ENCODE data around the gene ACOT11. TPM values are rescaled to one million over a fixed set of nuclear protein-coding genes. Genes with fewer than 3 reads are reported as not detected.

Gene ACOT11
- total RNA-seq, 1 experiment from 2014 or later, result 4.2 TPM

GRCh38 chr1:54584575-54584974 is 36.5 kb downstream of the ACOT11 start (continued):
- no peak for TF ChIP-seq CTCF (IDR thresholded peaks at IDR 0.05)
- no peak for TF ChIP-seq ZNF416 (CRISPR knock-in tag; IDR thresholded peaks at IDR 0.05)
- TF ChIP-seq USF2 (CRISPR knock-in tag; IDR thresholded peaks at IDR 0.05), result no peak
- no peak for TF ChIP-seq ZNF423 (CRISPR knock-in tag; IDR thresholded peaks at IDR 0.05)
- no peak for TF ChIP-seq TEAD1 (CRISPR knock-in tag; IDR thresholded peaks at IDR 0.05)

- ChIA-PET CTCF (no interaction called here), POLR2A (interaction anchor here (0.7 kb wide), 1 partner anchor 93 kb away, joined by 4 read pairs; no protein-coding TSS in a partner anchor)
- TF ChIP-seq NR1H2 (CRISPR knock-in tag; IDR thresholded peaks at IDR 0.05) (no peak), ZNF425 (CRISPR knock-in tag; conservative IDR thresholded peaks at IDR 0.05) (no peak), TCF7 (CRISPR knock-in tag; IDR thresholded peaks at IDR 0.05; ENCODE audit: low read depth) (no peak), ATF1 (CRISPR knock-in tag; IDR thresholded peaks at IDR 0.05) (no peak), HMGXB4 (CRISPR knock-in tag; IDR thresholded peaks at IDR 0.05) (no peak), ESRRA (CRISPR knock-in tag; IDR thresholded peaks at IDR 0.05; ENCODE audit: borderline replicate concordance) (no peak), PRRX2 (CRISPR knock-in tag; IDR thresholded peaks at IDR 0.05) (no peak), ZNF317 (CRISPR knock-in tag; IDR thresholded peaks at IDR 0.05; ENCODE audit: borderline replicate concordance, low read depth) (no peak), TEAD1 (CRISPR knock-in tag; IDR thresholded peaks at IDR 0.05) (no peak), SOX15 (CRISPR knock-in tag; IDR thresholded peaks at IDR 0.05) (no peak), ZNF219 (CRISPR knock-in tag; IDR thresholded peaks at IDR 0.05; ENCODE audit: borderline replicate concordance) (no peak), ZNF232 (CRISPR knock-in tag; IDR thresholded peaks at IDR 0.05) (no peak), MXD4 (CRISPR knock-in tag; IDR thresholded peaks at IDR 0.05; ENCODE audit: borderline replicate concordance) (no peak), ZNF423 (CRISPR knock-in tag; IDR thresholded peaks at IDR 0.05) (no peak), NFYB (CRISPR knock-in tag; conservative IDR thresholded peaks at IDR 0.05; ENCODE audit: low read depth) (no peak), ARID4B (CRISPR knock-in tag; IDR thresholded peaks at IDR 0.05; ENCODE audit: borderline replicate concordance) (no peak)
- Mint-ChIP-seq H3K4me1 (peaks cover 31% of the 10 kb centered on the region), H3K27me3 (ENCODE audit: low read depth) (no peaks in the 10 kb centered on the region), H3K4me3 (no peak overlapping the region), H3K9me3 (no peaks in the 10 kb centered on the region), H3K36me3 (no peaks in the 10 kb centered on the region), H3K27ac (peak overlapping the region; percentile 1; the same call in 1 of the 2 replicates)
- DNase-seq (ENCODE audit: low spot score) (no peak), ATAC-seq (no peak)
Observed at GRCh38 chr1:54585181-54586066, 37.4 kb downstream of the ACOT11 start.
